Left ventricle myocardium inferior (tissue), 1 donor: ENCODE measurements around the gene KPNA4. TPM values are rescaled to one million over a fixed set of nuclear protein-coding genes. Genes with fewer than 3 reads are reported as not detected.

ENCODE experiments used
- DNase-seq: peaks from one replicate; pipeline ENCODE4 v3.0.0-alpha.2; 2020
- H3K27ac ChIP-seq: fragments of 200-600 bp; replicated peaks from 2 replicates; pipeline ENCODE4 v1.8.0; 2021
- H3K27me3 ChIP-seq: fragments of 200-600 bp; 2 replicates; pipeline ENCODE4 v1.8.0; 2021; ENCODE audit warnings: low read depth
- H3K36me3 ChIP-seq: fragments of 200-600 bp; 2 replicates; pipeline ENCODE4 v1.8.0; 2021
- H3K4me1 ChIP-seq: fragments of 200-600 bp; 2 replicates; pipeline ENCODE4 v1.8.0; 2021
- H3K4me3 ChIP-seq: fragments of 200-600 bp; 2 replicates; pipeline ENCODE4 v1.8.0; 2021; ENCODE audit warnings: mild to moderate bottlenecking, moderate library complexity
- H3K9me3 ChIP-seq: fragments of 200-600 bp; replicated peaks from 2 replicates; pipeline ENCODE4 v1.8.0; 2021
- intact Hi-C: fragments of 100-400 bp; cut with micrococcal nuclease; formaldehyde crosslinking; loops from one replicate; pipeline ENCODE4 v1.11.0; 2022
- total RNA-seq: library from RNA; stranded (reverse); fragmentation: NEBNext Ultra II Directional; extraction: Animal tissue kit (Norgen Biotek cat#: 25700); gene quantifications from one replicate; pipeline ENCODE4 v1.2.1, GENCODE V29; 2021
- TF ChIP-seq, protein P1 (sequence below): fragments of 200-600 bp; IDR thresholded peaks from 2 replicates; pipeline ENCODE4 v1.8.0; 2021; ENCODE audit warnings: antibody characterized with exemption, mild to moderate bottlenecking, borderline replicate concordance
- donor health status: DM: no; HTN: yes; CAD: no; lungs with severe emphysema.

The KPNA4 gene
- total RNA-seq, 1 donor from 2014 or later, result 130 TPM

DNA sequence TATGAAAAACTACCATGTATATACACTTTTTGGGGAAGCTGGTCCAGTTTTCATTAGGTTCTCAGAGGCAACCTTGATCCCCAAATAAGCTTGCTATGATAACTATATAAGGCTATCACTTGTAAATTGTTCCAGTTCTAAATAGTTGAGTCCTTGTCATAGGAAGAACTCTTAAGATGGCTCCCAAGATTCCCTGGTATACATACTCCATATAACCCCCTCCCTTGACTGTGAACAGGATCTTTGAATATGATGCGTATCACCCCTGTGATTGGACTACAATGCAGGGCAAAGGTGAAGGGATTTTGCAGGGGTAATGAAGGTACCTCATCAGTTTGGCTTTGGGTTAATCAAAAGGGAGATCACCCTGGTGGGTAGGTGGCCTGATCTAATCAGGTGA, 67.2 kb downstream of the KPNA4 start:
- DNase-seq, result no peak
- H3K4me3 ChIP-seq, result no peak overlapping the region
- intact Hi-C loops, result no loop called here
- peaks cover 52% of the 10 kb centered on the region for H3K36me3 ChIP-seq
- TF ChIP-seq, protein P1, sequence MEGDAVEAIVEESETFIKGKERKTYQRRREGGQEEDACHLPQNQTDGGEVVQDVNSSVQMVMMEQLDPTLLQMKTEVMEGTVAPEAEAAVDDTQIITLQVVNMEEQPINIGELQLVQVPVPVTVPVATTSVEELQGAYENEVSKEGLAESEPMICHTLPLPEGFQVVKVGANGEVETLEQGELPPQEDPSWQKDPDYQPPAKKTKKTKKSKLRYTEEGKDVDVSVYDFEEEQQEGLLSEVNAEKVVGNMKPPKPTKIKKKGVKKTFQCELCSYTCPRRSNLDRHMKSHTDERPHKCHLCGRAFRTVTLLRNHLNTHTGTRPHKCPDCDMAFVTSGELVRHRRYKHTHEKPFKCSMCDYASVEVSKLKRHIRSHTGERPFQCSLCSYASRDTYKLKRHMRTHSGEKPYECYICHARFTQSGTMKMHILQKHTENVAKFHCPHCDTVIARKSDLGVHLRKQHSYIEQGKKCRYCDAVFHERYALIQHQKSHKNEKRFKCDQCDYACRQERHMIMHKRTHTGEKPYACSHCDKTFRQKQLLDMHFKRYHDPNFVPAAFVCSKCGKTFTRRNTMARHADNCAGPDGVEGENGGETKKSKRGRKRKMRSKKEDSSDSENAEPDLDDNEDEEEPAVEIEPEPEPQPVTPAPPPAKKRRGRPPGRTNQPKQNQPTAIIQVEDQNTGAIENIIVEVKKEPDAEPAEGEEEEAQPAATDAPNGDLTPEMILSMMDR, result no peak
- H3K27ac ChIP-seq, result no peak overlapping the region
- H3K4me1 ChIP-seq, result no peaks in the 10 kb centered on the region
- H3K27me3 ChIP-seq, result no peaks in the 10 kb centered on the region
- H3K9me3 ChIP-seq, result no peaks in the 10 kb centered on the region

- Histone ChIP-seq H3K36me3 (no peaks in the 10 kb centered on the region), H3K27ac (no peak overlapping the region), H3K4me3 (no peak overlapping the region), H3K9me3 (no peaks in the 10 kb centered on the region), H3K27me3 (no peaks in the 10 kb centered on the region), H3K4me1 (peaks cover 9% of the 10 kb centered on the region)
- intact Hi-C loops, result no loop called here
- DNase-seq, result no peak
- TF ChIP-seq, protein P1, result no peak
These were observed 75.2 kb downstream of the KPNA4 start for GRCh38 chr3:160490166-160490565.

GRCh38 chr3:160486459-160486869, 78.9 kb downstream of the KPNA4 start:
- peaks cover 9% of the 10 kb centered on the region for H3K27me3 ChIP-seq
- intact Hi-C loops, result no loop called here
- no peaks in the 10 kb centered on the region for H3K36me3 ChIP-seq
- peaks cover 9% of the 10 kb centered on the region for H3K4me1 ChIP-seq
- H3K27ac ChIP-seq, result no peak overlapping the region
- no peak overlapping the region for H3K4me3 ChIP-seq
- no peaks in the 10 kb centered on the region for H3K9me3 ChIP-seq
- TF ChIP-seq, protein P1, result peak; percentile 67
- DNase-seq, result no peak

DNA sequence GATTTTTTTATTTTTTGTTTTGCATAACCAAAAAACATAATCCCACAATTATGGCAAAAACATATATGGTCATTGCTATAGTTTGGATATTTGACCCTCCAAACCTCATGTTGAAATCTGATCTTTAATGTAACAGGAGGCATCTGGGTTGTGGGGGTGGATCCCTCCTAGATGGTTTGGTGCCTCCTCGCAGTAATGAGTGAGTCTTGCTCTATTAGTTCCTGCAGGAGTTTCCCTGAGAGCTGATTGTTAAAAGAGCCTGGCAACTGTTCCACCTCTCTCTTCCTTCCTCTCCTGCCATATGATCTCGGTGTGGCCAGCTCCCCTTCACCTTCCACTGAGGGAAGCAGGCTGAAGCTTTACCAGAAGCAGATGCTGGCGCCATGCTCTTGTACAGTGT, 82.6 kb downstream of the KPNA4 start:
- DNase-seq, result no peak
- Histone ChIP-seq H3K27ac (no peak overlapping the region), H3K27me3 (peaks cover 9% of the 10 kb centered on the region), H3K4me3 (no peak overlapping the region), H3K36me3 (no peaks in the 10 kb centered on the region), H3K4me1 (peaks cover 9% of the 10 kb centered on the region), H3K9me3 (no peaks in the 10 kb centered on the region)
- TF ChIP-seq, protein P1, result no peak
- intact Hi-C loops, result no loop called here

- TF ChIP-seq, protein P1, result no peak
- Histone ChIP-seq H3K4me1 (peaks cover 9% of the 10 kb centered on the region), H3K36me3 (no peaks in the 10 kb centered on the region), H3K9me3 (no peaks in the 10 kb centered on the region), H3K4me3 (no peak overlapping the region), H3K27me3 (peaks cover 9% of the 10 kb centered on the region), H3K27ac (no peak overlapping the region)
- no peak for DNase-seq
- intact Hi-C loops, result no loop called here
These were observed 83.5 kb downstream of the KPNA4 start for GRCh38 chr3:160481856-160482255.

DNA sequence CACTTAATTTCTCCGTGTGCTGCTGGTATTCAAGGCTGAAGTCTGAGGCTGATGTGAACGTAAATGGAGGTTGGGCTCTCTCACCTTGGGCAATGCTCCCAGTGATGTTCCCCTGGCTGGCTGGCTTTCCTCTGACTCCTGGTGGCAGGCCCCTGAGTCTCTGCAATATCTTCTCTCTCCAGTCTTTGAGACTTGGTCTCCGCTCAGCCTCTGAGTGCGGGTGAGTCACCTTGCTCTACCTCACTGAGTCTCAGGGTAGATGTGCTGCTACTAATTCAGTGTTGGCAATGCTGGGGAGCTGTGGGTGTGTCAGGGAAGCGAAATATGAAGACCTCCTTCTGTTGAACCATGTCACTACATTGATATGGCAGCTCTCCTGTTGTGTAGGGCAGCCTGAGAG, 84.4 kb downstream of the KPNA4 start:
- Histone ChIP-seq H3K4me1 (peaks cover 7% of the 10 kb centered on the region), H3K9me3 (no peaks in the 10 kb centered on the region), H3K4me3 (no peak overlapping the region), H3K36me3 (no peaks in the 10 kb centered on the region), H3K27ac (no peak overlapping the region), H3K27me3 (peaks cover 16% of the 10 kb centered on the region)
- TF ChIP-seq, protein P1, result no peak
- intact Hi-C loops, result no loop called here
- no peak for DNase-seq
